HG03039 (cell line): ENCODE data around the gene CCL22.
"Not testable (repeated sequence)": the region's sequence is repeated elsewhere in the genome, so short reads cannot be mapped to it uniquely, and the experiment has no call there.

Experiments used
- ATAC-seq: cut with Tn5 transposase; IDR thresholded peaks from one replicate; pipeline ENCODE4 v1.9.1; 2021; ENCODE audit warnings: mild to moderate bottlenecking, moderate library complexity; ENCODE audit not compliant: unreplicated experiment

CCL22 gene

DNA sequence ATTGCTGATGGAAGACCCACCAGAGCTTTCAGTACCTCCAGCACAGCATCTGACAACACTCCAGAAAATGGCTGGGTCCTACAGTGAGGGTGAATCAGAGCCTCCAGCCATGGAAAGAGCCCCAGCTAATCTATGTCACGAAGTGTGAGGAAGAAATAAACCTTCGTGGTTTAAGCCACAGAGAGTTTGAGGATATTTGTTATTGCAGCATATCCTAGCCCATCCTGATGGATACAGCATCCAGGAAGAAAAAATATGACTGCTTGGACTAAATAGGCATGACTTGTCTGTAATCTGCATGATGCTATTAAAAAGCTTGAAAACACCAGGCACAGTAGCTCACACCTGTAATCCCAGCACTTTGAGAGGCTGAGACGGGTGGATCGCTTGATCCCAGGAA is 32.7 kb downstream of the CCL22 start:
- ATAC-seq: no peak

DNA sequence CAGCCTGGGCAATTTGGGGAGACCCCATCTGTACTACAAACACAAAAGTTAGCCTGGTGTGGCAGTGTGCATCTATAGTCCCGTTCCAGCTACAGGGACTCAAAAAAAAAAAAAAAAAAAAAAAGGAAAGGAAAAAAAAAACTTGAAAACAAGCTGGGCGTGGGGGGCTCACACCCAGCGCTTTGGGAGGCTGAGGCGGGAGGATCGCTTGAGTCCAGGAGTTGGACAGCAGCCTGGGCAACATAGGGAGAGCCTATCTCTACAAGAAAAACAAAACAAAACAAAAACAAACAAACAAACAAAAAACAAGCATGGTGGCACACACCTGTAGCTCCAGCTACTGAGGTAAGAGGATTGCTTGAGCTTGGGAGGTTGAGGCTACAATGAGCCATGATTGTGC is 33.1 kb downstream of the CCL22 start:
- ATAC-seq: no peak

DNA sequence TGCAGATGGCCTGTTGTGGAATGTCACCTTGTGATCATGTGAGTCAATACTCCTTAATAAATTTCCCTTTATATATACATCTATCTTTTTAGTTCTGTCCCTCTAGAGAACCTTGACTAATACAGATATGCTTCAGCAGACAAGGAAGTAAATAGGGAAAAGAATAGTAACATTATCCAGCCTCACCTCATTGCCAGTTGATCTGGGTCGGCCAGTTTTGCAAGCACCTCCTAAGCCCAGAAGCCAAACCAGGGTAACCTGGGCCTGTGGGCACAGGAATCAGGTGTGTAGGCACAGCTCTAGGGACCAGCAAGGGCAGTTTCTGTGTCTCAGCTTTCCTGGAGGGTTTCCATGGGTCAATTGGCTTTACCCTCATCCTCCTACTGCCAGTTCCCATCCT is 34.1 kb downstream of the CCL22 start:
- ATAC-seq: no peak

DNA sequence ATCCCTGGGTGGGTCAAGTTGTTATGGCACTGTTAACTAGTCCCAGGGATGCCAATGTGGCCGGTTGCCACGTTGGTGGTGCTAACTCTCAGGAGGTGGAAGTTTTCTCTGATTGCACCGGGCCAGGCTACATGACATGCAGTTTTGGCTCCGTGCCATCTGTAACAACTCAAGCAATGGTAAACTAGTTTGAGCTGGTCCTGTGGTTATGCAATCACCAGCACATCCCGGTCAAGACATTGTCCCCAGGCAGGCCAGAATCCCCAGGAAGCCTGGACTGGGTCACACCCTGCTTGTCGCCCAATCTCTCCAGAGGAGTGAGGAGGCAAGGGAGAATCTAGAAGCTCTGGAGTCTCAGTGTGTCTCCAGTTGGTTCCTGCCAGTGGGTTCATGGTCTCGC is 35.9 kb downstream of the CCL22 start:
- ATAC-seq: no peak

DNA sequence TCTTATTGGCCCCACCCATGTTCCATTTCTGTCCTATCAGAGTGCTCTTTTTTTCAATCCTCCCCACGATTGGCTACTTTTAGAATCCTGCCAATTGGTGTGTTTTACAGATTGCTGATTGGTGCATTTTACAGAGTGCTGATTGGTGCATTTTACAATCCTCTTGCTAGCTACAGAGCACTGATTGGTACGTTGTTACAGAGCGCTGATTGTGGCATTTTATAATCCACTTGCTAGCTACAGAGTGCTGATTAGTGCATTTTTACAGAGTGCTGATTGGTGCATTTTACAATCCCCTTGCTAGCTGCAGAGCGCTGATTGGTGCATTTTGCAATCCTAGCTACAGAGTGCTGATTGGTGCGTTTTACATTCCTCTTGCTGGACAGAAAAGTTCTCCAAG is 36.4 kb downstream of the CCL22 start:
- ATAC-seq: no peak

DNA sequence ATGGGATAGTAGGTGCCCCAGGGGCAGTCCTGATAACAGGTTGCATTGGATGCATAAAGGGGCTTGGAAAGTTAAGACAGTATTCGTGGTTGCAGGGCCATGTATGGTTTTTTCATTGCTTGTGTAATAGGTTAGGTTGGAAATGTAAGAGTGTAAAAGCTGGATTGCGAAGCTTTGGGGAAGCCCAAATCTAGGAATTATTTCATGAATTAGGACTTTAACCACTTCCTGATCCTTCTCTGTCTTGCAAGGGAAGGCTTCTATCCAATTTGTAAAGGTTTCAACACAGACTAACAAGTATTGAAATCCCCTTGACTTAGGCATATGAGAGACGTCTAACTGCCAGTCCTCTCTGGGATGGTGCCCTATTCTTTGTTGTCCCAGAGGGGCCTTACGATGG is 38.2 kb downstream of the CCL22 start:
- ATAC-seq: no peak

DNA sequence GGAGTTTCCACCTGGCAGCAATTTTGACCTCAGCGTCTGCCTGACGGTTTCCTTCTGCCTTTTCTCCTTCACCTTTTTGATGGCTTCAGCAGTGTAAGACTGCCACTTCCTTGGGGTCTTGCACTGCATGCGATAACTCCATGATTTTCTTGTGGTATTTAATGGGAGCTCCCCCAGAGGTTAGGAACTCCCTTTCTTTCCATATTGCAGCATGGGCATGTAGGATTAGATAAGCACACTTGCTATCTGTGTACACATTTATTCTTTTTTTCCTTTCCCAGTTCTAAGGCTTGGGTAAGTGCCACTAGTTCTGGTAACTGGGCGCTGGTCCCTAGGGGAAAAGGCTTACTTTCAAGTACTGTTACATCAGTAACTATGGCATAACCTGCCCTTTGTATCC is 38.9 kb downstream of the CCL22 start:
- not testable (repeated sequence) for ATAC-seq

DNA sequence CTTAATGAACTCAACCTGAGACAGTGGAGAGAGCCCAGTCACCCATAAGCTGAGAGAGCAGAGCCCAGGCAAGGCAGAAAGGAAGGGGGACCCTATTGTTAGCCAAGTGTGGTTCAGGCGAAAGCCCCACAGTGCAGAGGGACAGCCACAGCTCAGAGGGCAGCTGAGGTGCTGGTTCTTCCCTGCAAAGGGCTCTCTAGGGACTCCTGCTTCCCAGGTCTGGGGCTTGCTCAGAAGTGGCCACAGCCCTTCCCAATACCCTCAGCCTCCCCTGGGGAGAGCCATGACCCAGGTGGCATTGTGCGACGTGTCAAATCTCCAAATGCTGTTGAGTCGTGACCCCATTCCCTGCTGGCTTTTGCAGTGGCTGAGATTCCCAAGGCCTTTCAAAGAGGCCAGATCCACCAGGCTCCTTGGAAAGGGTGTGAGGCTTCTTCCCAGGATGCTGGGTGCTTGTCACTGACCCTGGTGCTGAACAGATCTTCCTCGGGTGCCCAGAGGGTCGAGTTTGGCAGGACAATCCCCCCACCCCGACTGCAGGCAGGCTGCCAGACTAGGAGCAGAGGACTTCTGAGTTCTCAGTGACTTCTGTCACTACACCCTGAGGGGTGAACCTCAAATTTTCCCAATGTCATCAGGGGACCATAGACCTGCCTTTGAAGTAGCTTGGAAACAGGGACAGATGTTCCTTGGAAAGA is 43.5 kb downstream of the CCL22 start:
- no peak for ATAC-seq

DNA sequence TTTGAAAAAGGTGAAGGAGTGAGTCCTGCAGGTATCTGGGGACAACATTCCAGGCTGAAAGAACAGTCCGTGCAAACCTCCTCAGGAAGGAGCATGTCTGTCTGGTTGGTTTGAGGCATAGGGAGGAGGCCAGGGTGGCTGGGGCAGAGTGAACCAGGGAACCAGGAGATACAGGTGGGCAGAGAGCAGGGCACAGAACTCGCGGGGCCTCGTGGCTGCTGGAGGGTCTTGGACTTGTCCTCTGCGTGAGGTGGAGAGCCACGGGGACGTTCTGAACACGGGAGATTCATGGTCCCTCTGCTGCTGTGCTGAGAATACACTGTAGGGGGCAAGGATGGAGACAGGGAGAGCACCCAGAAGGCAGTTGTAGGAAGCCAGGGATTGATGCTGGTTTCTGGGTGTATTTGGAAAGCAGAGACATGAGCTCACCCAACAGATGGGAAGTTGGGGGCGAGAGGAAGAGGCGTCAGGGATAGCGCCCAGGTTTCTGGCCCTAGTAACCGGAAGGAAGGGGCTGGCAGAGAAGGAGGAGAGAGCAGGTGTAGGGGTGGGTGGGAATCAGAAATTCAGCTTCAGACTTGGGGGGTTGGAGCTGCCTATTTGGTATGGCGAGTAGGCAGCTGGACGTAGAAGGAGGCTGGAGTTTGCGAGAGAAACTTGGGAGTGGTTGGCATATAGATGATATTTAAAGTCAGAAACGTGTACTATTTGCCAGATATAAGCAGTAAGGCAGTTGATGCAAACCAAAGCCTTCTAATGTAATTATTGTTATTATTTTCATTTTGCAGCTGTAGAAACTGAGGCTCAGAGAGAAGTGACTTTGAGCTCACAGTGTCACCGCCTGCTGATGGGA is 45.6 kb downstream of the CCL22 start, which contains the start of gene CCL17:
Gene CCL17 (plus strand): TSS at position 803 of the 853 bp plus-strand sequence. CDS start 9,166 bp downstream, outside the sequence.
- ATAC-seq: no peak

DNA sequence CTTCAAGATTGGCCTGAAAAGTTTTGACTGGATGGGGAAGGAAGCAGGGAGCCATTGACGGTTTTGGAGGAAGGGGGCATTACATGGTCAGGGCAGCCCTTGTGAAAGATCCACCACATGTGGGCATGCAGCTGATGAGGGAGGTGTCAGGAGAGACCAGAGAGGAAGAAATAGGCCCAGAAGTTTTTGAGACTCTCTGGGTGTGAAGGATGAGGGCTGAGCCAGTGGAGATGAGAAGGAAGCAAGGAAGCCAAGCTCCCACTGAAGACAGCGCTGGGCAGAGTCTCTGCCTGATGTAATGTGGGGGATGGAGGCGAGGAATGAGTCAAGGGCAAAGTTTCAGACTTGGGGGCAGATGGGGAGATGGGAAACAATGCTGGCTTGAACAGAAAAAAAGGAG is 46.5 kb downstream of the CCL22 start:
- ATAC-seq: no peak

DNA sequence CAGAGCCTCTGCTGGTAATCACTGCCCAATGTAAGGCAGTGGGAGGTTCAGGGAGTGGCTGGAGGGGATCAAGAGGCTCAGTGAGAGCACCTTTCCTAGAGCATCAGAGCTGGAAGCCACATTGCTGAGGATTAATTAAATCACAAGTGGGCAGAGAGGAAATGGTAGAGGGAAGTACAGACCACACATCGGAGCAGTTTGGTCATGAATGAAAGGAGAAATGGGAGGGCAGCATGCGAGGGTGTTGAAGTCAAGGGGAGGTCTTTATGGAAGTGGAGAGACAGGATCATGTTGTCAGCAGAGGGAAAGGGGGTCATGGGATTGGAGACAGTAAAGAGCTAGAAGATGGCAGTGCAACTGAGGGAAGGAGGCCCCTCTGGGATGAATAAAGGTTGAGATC is 48.3 kb downstream of the CCL22 start:
- no peak for ATAC-seq

DNA sequence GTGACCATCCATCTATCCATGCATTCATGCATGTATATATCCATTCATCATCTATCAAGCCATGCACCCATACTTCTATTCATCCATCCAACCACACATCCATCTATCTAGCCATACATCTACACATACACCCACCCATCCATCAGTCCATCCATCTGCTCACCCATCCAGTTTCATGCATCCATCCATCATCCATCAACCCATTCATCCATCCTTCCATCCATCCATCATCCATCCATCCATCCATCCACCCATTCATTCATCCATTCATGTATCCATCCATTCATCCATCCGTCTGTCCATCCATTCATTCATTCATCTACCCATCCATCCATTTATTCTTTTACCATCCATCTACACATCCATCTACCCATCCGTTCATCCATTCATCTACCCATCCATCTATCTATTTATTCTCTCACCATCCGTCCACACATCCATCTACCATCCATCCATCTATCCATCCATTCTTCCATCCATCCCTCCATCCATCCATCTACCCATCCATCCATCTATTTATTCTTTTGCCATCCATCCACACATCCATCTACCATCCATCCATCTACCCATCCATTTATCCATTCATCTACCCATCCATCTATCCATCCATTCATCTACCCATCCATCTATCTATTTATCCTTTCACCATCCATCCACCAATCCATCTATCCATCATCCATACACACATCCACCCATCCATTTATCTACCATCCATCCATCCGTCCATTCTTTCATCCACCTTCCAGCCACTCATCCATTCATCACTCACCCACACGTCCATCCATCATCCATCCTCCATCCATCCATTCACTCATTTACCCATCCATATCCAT is 49.2 kb downstream of the CCL22 start:
- ATAC-seq: no peak

DNA sequence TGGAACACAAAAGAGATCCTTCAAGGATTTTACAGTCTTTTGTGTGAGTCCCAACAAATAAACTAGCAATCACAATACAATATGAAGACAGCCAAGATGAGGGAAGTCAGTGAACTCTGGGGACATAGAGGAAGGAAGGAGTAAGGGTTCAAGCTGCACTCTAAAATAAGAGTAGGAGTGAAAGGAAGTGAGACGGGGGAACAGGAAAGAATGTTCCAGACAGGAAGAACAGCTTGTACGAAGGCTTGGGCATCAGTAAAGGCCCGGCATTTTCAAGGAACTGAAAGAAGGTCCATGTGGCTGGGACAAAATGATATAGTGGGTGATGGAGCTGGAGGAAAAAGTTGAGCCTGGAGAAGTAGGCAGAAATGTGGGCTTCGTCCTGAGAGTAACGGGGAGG is 50.5 kb downstream of the CCL22 start:
- ATAC-seq: no peak

DNA sequence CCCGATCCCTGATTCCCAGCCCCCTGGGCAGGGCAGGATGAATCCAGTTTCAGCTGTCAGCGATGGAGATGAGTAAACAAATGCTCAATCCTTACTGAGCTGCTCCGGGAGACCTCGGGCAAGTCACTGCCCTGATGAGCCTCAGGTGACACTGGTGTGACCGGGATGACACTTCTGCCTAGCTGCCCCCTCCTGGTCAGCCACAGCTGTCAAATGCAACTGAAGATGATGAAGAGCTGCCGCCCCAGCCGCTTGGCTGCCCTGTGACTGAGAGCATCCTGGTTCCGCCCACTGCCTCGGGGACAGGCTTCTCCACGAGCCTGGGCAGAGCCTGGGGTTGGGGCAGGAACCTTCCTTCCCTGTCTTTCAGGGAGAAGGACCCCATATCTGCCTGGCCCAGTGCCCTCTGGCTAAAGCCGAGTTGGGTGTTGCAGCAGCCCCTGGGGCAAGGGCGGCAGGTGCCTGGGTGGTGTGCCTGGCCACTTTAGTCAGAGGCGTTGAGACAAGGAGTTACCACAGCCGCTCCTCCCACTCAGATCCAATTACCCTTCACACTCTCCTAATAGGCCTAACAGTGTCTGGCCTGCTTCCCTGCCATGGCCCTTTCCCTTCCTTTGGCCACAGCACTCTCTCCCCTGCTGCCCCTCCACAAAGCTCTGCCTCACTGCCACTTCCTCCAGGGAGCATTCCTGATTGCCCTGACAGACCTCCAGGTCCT is 51.4 kb downstream of the CCL22 start:
- ATAC-seq: no peak

DNA sequence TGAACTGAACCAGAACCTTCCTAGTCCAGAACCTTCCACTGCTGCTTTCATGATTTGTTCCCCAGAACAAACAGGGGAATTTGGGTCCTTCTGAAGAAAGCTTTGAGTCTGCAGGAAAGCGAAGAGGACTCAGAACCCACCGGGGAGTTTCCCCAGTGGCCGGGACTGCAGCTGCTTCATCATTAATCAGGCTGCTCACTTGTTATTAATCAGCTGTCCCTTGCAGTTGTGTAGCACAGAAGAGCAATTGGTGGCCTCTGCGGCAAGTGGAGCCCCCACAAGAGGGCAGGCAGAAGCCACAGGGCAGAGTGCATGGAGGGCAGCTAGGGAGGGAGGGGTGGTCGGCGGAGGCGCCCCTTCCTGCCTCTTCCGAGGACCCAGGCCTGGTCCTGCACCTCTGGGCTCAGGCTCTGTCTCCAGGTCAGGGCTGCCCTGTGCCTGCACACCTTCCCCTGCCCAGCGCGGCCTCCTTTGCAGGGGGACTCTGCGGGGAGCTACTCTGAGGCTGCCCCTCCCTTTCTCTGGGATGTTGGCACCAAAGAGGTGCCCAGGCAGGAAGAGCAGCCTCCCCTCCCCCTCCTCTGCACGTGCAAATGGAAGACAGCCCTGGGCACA is 52.9 kb downstream of the CCL22 start:
- ATAC-seq: no peak

DNA sequence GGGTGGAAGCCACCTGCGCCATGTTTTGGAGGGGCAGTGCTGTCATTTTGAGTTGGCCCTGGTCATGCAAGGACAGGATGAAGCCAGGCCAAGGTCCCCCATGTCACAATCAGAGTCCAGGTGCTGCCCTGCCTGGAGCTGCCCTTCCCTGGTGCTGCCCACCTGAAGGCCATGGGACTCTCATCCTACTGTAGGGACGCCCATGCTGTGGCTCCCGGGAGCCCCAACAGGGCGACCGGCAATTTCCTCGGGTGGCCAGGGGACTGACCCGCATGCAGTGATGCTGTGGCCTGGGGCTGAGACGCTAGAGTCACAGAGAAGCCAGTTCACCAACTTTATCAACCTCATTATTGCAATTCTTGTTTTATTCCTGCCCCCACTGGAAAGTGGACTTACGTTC is 54.0 kb downstream of the CCL22 start:
- no peak for ATAC-seq

DNA sequence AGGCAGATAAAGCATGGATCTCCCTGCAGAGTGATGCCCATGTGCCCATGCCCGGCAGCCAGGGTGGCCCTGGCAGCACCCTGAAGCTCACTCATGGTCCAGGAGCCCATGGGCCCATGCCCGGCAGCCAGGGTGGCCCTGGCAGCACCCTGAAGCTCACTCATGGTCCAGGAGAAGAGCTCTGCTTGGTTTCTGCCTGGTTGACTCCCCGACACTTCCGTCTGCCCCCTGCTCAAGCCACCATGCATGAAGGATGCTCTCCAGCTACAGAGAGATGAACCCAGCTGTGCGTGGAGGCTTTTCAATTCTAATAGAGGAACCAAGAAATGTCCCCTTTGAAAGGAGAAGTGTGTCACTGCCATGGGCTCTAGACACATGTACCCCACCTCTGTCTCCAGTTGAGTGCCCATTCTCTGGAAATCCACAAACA is 54.7 kb downstream of the CCL22 start:
- ATAC-seq: no peak

DNA sequence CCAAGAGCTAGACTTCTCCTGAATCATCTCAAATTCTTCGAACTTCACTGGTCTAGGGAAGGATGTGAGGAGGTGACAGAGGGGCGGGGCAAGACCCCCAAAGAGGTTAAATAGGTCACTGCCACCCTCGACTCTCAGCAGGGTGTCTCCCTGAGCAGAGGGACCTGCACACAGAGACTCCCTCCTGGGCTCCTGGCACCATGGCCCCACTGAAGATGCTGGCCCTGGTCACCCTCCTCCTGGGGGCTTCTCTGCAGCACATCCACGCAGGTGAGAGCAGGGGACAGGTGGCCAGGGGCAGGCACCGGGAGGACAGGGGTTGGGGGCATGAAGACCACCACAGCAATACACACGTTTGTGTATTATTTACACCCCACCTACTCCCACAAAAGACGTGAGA is 55.1 kb downstream of the CCL22 start:
- ATAC-seq: no peak
